Muscle of arm (tissue), 14 donors: ENCODE data around the gene PRAME. TPM values are rescaled to one million over a fixed set of nuclear protein-coding genes. Genes with fewer than 3 reads are reported as not detected.
"Not testable (repeated sequence)": the region's sequence is repeated elsewhere in the genome, so short reads cannot be mapped to it uniquely, and the experiment has no call there.

Source experiments
- DNase-seq: peaks from one replicate; pipeline ENCODE4 v3.0.0-alpha.2; 2013
- long read RNA-seq, 11 donors: transcript quantifications; one replicate each; lab custom pipeline, GENCODE V29; 2026
- polyA plus RNA-seq, 12 donors: library from polyadenylated mRNA; unstranded; fragments of 120-200 nt; gene quantifications; one replicate each; pipeline ENCODE4 v1.2.1, GENCODE V29; 2013; ENCODE audit not compliant: insufficient read length in 12 of 12

Gene PRAME
- under 1 TPM in 2 of 12 donors, not detected in 10; 0.11 to 0.23 TPM for polyA plus RNA-seq
- long read RNA-seq, donor 1, result 0 reads
- long read RNA-seq, donor 2, result 0 reads
- long read RNA-seq, donor 3, result 0 reads
- long read RNA-seq, donor 4, result 0 reads
- long read RNA-seq, donor 5, result 0 reads
- long read RNA-seq, donor 6, result 0 reads
- long read RNA-seq, donor 7, result 0 reads
- long read RNA-seq, donor 8, result 0 reads
- long read RNA-seq, donor 9, result 0 reads
- long read RNA-seq, donor 10, result 0 reads
- long read RNA-seq, donor 11, result 0 reads

- no peak for DNase-seq
These were observed at the start of gene PRAME for GRCh38 chr22:22558972-22559603. TSS of gene PRAME (minus strand) at chr22:22559265. CDS start at chr22:22556832, 2,433 bp downstream.

GRCh38 chr22:22608022-22608421 is 49.0 kb upstream of the PRAME start:
- DNase-seq, result not testable (repeated sequence)

- DNase-seq, result no peak
These were observed 46.0 kb upstream of the PRAME start for GRCh38 chr22:22605074-22605404.

GRCh38 chr22:22604326-22605073 is 45.4 kb upstream of the PRAME start:
- no peak for DNase-seq

GRCh38 chr22:22603470-22603947 is 44.4 kb upstream of the PRAME start:
- DNase-seq, result no peak

GRCh38 chr22:22600531-22601261 is 41.6 kb upstream of the PRAME start:
- DNase-seq, result no peak

GRCh38 chr22:22599248-22599647 is 40.2 kb upstream of the PRAME start:
- no peak for DNase-seq

- DNase-seq, result no peak
These were observed 39.1 kb upstream of the PRAME start for GRCh38 chr22:22598144-22598543.

- DNase-seq, result no peak
These were observed 36.2 kb upstream of the PRAME start for GRCh38 chr22:22595001-22595835.

- DNase-seq, result peak; percentile 25
These were observed 35.0 kb upstream of the PRAME start for GRCh38 chr22:22593964-22594656.

- no peak for DNase-seq
These were observed 34.2 kb upstream of the PRAME start for GRCh38 chr22:22593250-22593649.

GRCh38 chr22:22591348-22592299 is 32.6 kb upstream of the PRAME start:
- DNase-seq, result no peak

- DNase-seq, result no peak
These were observed 31.2 kb upstream of the PRAME start for GRCh38 chr22:22590136-22590891.

- DNase-seq, result no peak
These were observed 29.6 kb upstream of the PRAME start for GRCh38 chr22:22588485-22589164.

GRCh38 chr22:22587577-22588188 is 28.6 kb upstream of the PRAME start:
- DNase-seq, result no peak

GRCh38 chr22:22584722-22585121 is 25.7 kb upstream of the PRAME start:
- DNase-seq, result no peak

- no peak for DNase-seq
These were observed 24.0 kb upstream of the PRAME start for GRCh38 chr22:22583030-22583429.

GRCh38 chr22:22581524-22581923 is 22.5 kb upstream of the PRAME start:
- DNase-seq, result not testable (repeated sequence)
